HG03060 (cell line): ENCODE results near the gene FOSL2.

Experiments used
- ATAC-seq: cut with Tn5 transposase; IDR thresholded peaks from one replicate; pipeline ENCODE4 v1.9.1; 2021; ENCODE audit warnings: low read depth, moderate number of reproducible peaks; ENCODE audit not compliant: unreplicated experiment

Gene FOSL2

GRCh38 chr2:28465148-28465885 lies 72.7 kb downstream of the FOSL2 start:
- no peak for ATAC-seq
